NOMO-1 treated with dmso at 0.1 percent for 144 hours (cell line): Measurements from ENCODE around the gene C10orf95.
"Not testable (repeated sequence)": the region's sequence is repeated elsewhere in the genome, so short reads cannot be mapped to it uniquely, and the experiment has no call there.

Experiments
- DNase-seq: peaks from one replicate; lab custom pipeline; 2025; ENCODE audit not compliant: unreplicated experiment; lab: John Stamatoyannopoulos, UW

C10orf95 gene

DNA sequence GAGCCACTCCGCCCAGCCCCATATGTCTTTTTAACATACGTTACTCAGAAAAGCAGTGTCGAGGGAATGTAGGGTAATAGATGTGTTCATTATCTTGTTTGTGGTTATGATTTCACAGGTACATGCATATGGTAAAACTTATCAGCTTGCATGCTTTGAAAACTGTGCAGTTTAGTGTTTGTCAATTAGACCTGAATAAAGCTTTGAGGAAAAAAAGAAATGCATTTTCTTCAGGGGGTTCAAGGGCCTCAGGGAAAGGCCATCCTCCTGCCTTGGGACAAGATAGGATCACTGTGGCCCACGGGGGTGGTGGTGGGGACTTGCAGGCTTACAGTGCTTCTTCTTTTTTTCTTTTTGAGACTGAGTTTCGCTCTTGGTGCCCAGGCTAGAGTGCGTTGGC lies 16.0 kb upstream of the C10orf95 start:
- no peak for DNase-seq

DNA sequence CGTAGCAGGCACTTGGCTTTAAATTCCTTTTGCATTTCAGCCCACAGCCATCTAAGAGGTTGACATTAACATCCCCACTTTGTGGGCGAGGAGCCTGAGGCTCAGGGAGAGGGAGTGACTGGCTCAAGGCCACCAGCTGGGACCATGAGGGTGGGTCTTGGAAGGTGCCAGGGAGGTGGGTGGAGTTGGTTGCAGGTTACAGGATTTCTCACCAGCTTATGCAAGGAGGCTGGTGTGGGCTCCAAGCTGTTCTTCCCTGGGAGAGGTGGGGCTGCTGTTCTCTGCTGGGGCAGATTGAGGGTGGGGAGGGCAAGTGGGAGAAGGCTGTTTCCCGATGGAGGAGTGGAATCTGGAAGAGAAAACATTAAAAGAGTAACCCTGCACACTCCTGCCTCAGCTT lies 14.1 kb upstream of the C10orf95 start:
- DNase-seq = no peak

DNA sequence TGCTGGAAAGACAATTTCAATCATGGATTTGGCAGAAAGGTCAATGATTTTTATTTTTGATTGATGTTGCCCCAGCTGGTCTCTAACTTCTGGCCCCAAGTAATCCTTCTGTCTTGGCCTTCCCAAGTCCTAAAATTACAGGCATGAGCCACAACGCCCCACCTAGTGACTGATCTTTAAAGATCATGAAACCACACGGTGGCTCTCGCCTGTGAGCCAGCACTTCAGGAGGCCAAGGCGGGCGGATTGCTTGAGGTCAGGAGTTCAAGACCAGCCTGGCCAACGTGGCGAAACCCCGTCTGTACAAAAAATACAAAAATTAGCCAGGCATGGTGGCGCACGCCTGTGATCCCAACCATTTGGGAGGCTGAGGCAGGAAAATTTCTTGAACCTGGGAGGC lies 12.6 kb upstream of the C10orf95 start:
- DNase-seq = no peak

DNA sequence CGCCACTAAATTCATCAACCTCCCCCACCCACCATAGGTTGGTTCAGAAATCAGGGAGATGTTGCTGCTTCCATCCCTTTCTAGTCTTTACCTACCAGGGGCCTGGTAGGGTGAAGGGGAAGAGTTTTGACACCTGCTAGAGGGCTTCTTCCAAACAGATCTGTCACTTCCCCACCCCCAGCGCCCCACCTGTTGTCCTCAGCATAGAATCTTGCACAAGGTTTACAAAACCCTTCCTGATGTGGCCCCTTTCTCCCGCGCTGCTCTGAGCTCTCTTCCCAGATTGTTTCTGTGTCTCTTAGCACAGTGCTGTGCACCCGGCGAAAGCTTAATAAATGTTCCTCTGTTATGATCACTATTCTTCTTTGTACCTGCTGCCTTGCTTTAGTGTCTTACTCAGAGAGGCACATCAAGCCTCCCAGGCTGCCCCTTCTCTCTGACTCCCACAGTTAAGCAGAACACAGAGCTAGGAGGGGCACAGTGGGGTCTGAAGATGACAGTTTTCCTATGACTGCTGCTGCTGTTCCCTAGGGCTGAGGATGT lies 11.2 kb upstream of the C10orf95 start:
- DNase-seq = no peak

DNA sequence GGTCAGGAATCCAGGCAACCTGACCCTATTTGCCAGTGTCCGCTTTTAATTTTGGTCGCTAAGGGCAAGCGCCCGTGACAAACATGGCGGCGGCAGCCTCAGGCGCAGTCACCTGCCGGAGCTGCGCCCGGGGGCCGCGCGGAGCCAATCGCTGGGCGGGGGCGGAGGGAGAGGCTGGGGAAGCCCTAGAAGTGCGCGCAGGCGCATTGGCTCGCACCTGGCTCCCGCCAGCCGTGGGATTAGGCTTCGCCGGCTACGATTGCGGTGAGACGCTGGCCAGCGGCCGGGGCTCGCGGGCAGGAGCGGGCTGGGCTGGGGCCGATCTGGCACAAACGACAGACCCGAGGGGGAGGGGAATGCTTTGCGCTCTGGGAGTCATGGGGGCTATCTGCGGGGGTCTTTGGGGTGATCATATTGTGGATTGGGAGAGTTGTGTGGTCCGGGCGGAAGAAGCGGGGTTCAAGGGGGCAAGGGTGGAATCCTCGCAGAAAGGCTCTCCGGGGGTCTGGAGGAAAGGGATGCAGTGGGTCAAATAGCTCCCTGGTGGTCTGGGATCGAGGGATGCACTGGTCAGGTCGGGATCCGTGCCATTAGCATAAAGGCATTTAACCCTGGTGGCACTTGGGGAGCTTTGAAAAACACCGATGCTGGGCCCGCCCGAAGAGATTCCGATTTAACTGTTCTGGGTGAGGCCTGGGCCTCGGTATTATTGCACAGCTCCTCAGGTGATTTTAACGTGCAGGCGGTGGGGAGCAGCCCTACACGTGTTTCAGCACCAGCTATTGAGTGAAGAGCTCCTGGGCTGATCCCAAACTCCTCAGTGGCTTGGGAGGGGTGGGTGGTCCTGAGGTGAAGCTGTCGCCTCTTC lies 10.1 kb upstream of the C10orf95 start:
- DNase-seq = peak; percentile 86

DNA sequence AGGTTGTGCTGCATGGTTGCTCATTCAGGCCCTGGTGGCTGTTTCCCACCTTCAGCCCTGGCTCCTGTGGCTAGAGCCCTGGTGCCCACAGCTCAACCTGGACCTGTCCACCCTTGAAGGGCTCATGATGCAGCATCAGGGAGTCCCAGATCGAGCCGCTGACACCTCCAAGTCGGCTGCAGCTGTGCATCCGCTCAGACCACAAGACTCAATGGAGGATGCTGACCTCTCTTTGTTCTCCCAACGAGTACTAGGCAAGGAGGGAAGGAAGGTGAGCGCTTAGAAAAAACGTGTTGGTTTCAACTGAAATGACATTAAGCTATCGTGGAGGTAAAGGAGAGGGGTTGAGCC lies 9.5 kb upstream of the C10orf95 start:
- DNase-seq = no peak

DNA sequence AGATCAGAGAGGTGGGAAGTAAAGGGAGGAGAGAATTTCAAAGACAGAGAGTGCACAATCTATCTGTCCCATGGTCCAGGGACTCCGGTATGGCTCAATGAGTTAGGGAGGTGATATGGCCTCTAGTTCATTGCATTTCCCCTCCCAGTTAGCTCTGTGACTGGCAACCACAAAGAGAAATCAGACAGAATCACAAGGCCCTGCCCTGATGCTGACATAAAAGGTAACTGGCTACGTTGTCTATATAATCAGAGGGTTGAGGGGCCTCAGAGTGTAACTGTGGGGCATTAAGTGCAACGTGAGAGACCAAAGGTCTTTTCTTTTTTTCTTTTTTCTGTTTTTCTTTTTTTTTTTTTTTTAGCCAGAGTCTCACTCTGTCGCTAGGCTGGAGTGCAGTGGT lies 7.3 kb upstream of the C10orf95 start:
- no peak for DNase-seq

DNA sequence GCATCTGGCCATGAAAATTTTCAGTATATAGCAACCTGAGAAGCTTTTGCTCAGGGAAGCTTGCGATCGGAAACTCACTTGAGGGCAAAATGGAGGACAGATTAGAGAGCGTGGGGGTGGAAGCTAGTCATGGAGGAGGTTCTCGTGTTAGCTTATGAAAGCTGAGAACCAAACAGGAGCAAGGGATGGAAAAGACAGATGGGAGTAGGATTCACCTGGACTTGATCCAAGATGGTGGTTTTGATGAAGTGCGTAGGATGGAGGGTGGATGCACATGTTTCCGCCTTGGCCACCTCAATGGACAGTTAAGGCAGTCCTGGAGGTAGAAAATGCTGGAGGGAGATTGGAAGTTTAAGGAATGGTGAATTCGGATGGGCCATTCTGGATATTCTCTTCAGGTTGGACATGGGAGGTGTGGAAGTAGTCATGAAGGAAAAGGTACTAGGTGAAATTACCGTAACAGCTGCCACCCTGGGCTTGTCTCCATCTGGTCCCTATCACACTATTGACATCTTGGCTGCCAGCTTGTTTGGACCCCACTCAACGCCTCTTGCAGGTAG lies 6.3 kb upstream of the C10orf95 start:
- DNase-seq = no peak

DNA sequence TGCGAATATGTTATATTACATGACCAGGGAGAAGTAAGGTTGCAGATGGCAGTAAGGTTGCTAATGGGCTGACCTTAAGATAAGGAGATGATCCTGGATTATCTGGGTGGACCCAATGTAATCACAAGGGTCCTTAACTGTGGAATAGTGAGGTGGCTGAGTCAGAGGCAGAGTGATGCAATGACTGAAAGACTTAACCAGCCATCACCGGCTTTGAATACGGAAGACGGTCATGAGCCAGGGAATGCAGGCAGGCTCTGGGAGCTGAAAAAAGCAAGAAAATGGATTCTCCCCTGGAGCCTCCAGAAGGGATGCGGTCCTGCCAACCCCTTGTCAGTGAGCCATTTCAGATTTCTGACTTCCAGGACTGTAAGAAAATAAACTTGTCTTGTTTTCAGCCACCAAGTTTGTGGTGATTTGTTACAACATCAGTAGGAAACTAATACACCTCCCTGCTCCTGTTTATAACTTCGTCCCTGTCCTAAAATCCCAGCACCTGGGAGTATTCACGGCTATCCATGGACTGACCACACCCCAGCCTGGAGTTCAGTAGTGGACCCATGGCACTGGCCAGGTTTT lies 4.6 kb upstream of the C10orf95 start:
- DNase-seq = no peak

DNA sequence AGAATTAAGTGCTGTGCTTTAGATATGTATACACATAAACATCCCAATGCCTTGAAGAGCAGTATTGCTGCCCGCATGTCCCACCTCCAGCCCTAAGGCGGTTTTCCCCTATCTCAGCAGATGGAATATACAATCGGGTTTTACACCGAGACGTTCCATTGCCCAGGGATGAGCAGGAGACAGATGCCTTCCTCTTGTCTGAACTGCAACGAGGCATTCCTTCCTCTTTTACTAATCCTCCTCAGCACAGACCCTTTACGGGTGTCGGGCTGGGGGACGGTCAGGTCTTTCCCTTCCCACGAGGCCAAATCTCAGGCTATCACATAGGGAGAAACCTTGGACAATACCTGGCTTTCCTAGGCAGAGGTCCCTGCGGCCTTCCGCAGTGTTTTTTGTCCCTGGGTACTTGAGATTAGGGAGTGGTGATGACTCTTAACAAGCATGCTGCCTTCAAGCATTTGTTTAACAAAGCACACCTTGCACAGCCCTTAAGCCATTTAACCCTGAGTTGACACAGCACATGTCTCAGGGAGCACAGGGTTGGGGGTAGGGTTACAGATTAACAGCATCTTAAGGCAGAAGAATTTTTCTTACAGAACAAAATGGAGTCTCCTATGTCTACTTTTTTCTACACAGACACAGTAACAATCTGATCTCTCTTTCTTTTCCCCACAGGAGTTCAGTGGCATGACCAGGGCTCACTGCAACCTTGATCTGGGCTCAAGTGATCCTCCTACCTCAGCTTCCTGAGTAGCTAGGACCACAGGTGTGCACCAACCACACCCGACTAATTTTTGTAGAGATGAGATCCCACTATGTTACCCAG lies 3.5 kb upstream of the C10orf95 start:
- not testable (repeated sequence) for DNase-seq

DNA sequence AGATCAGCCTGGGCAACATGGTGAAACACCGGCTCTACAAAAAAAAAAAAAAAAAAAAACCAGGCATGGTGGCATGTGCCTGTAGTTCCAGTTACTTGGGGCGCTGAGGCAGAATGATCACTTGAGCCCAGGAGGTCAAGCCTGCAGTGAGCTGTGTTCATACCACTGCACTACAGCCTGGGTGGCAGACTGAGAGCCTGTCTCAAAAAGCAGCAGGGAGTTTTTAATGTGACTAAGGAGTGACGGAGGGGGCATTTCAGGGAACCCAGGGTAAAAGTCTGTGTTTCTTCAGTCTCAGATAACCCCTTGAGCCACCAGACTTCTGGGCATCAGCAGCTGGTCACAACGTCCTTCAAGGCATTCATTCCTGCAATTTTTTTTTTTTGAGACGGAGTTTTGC lies 2.2 kb upstream of the C10orf95 start:
- no peak for DNase-seq

DNA sequence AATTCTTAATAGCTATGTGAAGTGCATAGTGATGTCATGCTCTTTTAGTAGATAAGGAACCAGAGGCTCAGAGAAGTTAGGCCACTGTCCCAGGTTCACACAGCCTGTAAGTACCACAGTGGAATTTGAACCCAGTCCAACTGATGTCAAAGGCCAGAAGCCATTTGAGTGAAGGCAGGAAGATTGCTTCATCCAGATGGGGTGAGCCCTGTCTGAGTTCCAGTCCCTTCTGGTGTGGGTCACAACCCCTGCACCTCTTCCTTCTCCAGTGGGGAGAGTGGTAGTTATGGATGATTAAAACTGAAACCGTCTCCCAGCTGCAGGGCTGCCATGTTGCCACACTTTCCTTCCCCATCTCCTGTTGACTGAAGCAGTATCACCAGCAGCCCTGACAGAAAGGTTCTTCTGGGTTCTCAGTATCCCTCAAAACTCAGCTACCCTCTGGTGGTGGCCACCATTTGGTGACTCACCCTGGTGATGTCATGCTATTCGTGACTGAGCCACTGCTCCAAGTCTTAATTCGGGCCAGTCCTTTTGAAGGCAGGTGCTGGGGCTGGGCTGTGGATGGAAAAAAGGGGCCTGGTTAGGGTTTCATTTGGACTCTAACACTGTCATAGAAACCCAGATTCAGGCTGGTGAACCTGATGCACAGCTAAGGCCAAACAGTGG lies 1.5 kb upstream of the C10orf95 start:
- peak; percentile 62 for DNase-seq

DNA sequence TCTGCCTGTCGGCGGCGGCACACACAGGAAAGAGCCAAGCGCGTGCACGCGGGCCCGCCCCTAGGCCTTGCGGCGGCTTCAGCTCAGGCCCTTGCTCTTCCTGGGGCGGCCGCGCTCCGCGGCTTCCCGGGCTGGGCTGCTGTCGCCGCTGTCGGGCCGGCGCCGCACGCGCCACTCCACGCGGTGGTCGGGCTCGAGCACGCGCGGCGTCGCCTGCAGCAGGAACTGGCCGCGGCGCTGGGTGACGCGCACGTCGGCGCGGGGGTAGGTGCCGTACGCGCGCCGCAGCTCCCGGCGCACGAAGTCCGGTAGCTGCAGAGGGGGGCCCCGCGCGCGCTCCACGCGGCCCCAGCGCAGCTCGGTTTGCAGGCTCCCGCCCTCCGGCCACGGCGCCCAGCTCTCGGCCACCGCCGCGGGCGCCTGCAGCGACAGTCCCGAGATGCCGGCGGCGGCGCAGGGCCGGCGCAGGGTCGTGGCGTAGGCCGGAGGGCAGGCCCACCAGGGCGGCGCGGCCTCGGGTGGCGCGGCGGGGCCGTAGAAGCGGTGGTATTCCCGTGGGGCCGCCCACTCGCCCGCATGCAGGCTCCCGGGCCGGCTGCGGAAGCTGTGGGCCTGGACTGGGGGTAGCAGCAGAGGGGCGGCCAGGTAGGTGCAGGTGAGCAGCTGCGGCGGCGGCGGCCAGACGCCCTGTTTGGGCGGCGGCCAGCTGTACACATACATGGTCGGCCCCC lies 804 bp downstream of the C10orf95 start:
- peak; percentile 81 for DNase-seq

DNA sequence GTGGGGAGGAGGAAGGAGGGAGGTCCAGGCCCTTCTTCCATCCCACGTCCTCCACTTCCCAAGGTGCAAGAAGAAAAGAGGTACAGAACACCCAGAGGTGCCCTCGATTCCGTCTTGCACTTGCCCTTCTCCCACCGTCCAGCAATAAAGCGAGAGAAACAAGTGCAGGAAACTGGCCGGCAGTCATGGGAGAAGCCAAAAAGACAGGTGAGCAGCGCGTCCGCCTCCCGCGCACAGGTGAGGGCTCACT lies 1.3 kb downstream of the C10orf95 start:
- peak; percentile 36 for DNase-seq

DNA sequence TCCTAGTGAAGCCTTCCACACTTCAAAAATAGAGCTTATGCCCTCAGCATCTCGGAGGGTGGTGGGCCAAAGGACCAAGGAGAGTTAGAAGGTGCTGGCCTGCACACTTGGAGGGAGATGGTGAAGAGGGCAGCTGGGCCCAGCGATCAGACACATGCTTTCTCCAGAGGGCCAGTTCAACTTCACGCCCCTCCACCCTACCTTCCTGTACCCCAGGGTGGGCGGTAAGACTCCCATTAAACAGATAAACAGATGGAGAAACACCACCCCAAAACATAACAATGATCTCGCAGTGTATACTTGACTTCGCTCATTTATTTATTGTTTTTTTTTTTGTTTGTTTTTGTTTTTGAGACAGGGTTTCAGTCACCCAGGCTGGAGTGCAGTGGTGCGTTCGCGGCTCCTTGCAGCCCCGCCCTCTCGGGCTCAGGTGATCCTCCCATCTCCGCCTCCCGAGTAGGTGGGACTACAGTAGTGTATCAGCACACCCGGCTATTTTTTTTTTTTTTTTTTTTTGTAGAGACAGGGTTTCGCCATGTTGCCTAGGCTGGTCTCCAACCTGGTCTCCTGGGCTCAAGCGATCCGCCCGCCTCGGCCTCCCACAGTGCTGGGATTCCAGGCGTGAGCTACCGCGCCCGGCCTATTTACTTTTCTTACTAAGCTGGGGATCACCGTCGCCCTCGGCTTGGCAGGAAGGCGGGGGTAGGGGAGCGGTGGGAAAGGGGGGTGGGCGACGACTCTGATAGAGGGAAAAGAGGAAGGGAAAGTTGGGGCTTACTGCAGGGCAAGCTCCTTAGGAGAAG lies 1.8 kb downstream of the C10orf95 start:
- DNase-seq = peak; percentile 59

DNA sequence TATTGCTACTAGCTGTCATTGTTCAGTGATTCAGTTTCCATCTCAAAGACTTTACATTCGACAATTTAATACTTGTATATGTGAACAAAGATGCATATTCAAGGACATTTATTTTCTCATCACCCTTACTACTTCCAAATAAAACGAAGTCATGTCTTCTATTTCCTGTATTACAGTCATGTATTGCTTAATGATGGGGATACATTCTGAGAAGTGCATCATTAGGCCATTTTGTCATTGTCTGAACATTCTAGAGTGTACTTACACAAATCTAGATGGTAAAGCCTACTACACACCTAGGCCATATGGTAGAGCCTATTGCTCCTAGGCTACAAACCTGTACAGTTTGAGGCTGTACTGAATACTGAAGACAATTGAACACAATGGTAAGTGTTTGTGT lies 6.5 kb downstream of the C10orf95 start:
- DNase-seq = no peak

DNA sequence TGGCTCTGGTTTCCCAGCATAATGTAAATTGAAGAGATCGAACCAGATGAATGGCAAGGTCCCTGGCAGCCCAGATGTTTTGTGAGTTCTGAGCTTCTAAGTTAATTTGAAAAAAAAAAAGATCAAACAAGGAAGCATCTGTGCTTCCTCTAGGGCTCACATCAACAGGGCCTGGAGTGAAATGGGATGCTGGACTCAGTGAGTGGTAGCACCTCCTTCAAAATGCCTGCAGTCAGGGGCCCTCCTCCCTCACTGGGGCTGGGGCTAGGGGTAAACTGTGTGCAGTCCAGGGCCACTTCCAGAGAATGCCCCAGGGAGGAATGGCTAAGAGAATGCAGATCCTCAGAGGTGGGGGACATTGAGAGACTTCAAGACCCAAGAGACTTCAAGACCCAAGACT lies 13.0 kb downstream of the C10orf95 start:
- DNase-seq = no peak

DNA sequence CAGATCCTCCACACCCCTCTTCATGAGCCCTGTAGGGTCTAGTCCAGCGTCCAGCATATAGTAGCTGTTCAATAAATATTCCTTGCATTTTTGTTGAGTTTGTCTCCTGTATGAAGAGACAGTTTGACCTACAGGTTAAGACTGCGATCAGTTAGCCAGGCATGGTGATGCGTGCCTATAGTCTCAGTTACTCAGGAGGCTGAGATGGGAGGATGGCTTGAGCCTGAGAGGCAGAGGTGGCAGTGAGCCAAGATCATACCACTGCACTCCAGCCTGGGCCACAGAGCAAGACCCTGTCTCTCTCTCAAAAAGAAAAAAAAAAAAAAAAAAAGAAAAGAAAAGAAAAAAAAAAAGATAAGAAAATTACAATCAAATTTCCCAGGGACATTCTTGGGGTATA lies 13.8 kb downstream of the C10orf95 start:
- DNase-seq = no peak

DNA sequence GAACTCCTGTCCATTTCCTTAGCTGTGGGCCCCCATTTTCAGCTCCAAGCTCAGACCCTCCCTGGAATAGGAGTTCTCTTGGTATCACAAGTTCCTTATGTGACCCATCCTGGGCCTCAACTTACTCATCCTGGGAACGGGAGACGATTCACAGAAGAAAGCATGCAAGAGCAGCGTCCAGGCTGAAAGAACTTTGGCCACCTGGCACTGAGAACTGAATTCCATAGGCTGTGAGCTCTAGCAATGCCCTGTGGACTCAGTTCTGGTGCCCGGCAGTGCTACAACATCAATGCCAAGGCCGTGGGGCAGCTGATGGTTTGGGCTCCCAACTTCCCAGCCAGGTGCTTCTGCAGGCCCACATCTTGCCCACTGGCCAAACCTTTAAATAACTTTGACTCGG lies 15.0 kb downstream of the C10orf95 start:
- no peak for DNase-seq
